Hematopoietic multipotent progenitor cell treated with erythropoietin and hydrocortisone succinate and interleukin-3 and kit ligand, for 4 days (in vitro differentiated cells): ENCODE data around the gene CEBPZ.
"Not testable (repeated sequence)": the region's sequence is repeated elsewhere in the genome, so short reads cannot be mapped to it uniquely, and the experiment has no call there.

ENCODE experiments used
- DNase-seq: peaks from one replicate; pipeline ENCODE4 v3.0.0-alpha.2; 2015

The CEBPZ gene

DNA sequence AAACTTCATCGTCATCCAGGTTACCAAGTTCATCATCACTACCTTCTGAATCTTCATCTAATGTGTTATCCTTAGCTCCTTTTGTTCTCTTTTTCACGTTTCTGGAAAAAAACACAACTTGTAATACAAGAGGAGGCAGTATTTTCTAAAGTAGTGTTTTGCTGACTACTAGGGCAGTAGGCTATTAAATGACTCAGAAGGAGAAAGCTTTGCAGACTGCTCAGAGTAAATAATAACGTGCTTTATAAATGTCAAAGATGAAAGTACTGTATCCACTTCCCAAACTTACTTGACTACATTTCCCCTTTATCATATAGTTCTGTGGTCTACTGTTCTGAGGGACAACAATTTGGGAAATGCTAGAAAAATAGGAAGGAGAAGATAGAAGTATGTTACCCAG, 19.5 kb downstream of the CEBPZ start:
- no peak for DNase-seq

GRCh38 chr2:37211212-37211611, 20.2 kb downstream of the CEBPZ start:
- no peak for DNase-seq

GRCh38 chr2:37206760-37207159, 24.6 kb downstream of the CEBPZ start:
- not testable (repeated sequence) for DNase-seq

DNA sequence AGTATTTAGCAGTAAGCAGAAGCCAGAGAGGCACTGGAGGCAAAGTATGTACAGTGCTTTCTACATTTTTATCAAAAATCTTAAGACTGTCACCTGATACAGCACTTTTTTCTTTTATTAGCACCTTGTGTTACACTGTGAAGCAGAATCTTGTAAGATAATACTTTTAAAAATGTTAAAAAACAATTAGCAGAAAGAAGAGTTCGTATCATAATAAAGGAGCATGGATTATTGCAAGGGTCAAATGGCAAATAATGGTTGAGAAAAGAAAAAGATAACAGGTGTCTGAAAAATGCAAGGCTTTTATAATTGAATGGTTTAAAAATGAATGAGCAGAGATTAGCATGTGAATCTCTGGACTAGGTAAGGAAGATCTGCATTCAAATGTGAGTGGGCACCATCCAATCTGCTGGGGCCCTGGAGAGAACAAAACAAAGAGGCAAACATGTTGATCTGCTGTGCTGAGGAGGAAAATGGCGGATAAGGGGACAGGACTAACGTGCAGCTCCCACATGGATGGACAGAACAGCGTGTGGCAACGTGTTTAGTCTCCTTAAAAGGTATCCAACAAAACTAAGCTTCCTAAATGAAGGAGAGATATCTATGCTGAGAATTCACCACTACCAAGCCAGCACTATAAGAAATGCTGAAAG, 25.6 kb downstream of the CEBPZ start:
- no peak for DNase-seq

DNA sequence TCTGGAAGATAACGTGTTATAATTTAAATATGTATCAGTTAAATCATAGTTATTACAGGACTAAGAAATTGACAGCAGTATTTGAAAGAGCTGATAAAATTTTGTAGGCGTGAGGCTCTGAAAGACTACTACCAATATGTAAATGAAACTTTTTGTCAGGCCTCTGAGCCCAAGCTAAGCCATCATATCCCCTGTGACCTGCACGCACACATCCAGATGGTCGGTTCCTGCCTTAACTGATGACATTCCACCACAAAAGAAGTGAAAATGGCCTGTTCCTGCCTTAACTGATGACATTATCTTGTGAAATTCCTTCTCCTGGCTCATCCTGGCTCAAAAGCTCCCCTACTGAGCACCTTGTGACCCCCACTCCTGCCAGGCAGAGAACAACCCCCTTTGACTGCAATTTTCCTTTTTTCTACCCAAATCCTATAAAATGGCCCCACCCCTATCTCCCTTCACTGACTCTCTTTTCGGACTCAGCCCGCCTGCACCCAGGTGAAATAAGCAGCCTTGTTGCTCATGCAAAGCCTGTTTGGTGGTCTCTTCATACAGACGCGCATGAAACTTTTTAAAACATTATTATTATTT, 26.2 kb downstream of the CEBPZ start:
- not testable (repeated sequence) for DNase-seq

DNA sequence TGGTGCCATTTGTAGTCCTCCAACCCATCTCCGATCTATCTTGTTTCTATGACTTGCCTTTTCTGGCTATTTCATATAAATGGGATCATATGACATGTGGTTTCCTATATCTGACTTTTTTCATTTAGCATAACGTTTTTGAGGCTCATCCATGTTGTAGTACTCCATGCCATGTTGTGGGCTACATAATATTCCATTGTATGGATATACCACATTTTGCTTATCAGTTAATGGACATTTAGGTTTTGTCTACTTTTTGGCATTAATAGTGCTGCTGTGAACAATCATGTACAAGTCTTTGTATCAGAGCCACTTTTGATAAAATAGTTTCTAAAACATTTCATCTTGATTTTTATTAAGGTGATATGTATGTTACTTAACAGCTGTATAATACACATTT, 27.7 kb downstream of the CEBPZ start:
- no peak for DNase-seq

DNA sequence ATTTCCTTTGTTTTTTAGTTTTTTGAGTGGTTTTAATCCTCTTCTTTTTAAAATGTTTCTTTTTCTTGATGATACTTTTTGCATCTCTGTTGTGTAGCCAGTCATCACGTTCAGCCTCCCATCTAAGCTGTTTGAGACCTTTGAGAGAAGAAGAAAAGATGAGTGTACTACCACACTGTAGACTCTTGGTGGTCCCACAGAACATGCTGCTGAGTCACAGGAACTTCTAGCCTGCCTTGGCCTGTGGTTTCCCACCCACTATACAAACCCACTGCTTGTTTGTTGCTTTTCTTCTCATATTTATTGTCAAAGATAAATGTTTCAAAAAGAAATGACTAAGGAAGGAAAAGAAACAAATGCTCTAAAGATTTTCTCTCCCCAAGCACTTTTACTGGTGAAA, 29.6 kb downstream of the CEBPZ start:
- DNase-seq: peak; percentile 76

DNA sequence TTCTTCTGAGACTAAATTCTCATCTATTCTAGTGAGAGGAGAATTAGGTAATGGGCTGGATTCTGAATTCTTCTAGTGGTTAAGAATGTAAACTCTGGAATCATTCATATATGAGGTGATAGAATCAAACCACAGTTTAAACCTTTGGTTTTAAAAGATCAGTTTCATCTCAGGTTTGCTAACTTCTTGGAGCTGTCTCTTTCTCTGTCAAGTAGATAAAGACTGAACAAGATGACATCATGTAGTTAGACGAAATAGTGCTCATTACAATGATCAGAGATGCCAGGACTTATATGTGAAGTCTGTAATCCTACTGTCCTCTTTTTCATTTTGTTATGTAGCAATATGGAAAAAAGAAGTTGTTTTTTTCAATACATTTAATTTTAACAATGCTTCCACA, 30.2 kb downstream of the CEBPZ start:
- DNase-seq: no peak

DNA sequence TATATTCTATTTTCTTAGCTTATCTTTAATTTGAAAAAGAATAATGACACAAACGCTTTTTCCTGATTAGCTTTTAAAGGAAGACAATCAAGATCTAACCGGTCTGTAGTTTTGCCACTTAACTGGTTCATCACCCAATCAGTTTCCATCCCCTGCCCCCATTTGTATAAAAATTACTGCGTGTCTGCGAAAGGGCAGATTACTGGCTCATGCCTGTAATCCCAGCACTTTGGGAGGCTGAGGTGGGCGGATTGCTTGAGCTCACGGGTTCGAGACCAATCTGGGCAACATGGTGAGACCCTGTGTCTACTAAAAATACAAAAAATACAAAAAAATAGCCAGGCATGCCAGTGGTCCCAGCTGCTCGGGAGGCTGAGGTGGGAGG, 32.7 kb downstream of the CEBPZ start:
- no peak for DNase-seq

- peak; percentile 92 for DNase-seq
Observed at GRCh38 chr2:37196320-37197195, 34.8 kb downstream of the CEBPZ start, which contains the start of gene CEBPZOS. CEBPZOS (plus strand) TSS chr2:37196496; CDS start chr2:37199705, 3,209 bp downstream.

DNA sequence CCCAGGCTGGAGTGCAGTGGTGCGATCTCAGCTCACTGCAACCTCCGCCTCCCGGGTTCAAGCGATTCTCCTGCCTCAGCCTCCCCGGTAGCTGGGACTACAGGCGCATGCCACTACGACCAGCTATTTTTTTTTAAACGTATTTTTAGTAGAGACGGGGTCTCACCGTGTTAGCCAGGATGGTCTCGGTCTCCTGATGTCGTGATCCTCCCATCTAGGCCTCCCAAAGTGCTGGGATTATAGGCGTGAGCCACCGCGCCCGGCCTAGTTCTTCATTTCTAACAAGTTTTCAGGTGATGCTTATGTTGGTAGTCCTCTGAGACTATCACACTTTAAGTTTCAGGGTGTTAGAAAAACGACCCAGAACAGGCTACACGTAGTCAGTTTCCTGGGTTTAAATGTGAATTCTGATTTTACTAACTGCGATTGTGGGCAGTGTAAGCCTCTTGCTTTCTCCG, 35.5 kb downstream of the CEBPZ start:
- not testable (repeated sequence) for DNase-seq

DNA sequence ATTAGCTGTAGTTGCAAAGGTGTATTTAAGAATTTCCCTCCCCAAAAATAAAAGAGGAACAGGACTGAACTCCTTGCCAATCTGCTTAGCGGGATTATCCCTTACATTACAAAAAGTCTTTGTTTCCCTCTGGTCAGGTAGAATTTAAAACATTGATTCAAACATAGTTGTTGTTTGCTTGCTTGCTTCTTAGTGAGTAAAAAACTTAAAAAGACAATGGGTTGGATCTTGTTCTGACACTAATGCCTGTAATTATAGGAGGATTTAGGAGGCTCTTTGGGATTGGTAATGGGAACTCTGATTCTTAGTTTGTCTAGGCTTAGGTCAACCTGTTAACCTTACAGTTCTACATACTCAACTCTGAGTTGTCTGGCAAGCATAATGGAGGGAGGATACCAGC, 38.8 kb downstream of the CEBPZ start:
- DNase-seq: no peak

GRCh38 chr2:37191747-37192146, 39.6 kb downstream of the CEBPZ start:
- no peak for DNase-seq

- DNase-seq: no peak
Observed at GRCh38 chr2:37191253-37191652, 40.1 kb downstream of the CEBPZ start.

- DNase-seq: no peak
Observed at GRCh38 chr2:37190290-37190689, 41.1 kb downstream of the CEBPZ start.

- DNase-seq: no peak
Observed at GRCh38 chr2:37189452-37190153, 41.8 kb downstream of the CEBPZ start.

GRCh38 chr2:37188570-37188969, 42.8 kb downstream of the CEBPZ start, which contains the start of gene SULT6B1:
SULT6B1 (minus strand) TSS chr2:37188670; CDS start chr2:37188640, 30 bp downstream.
- DNase-seq: no peak

GRCh38 chr2:37181726-37182684, 49.4 kb downstream of the CEBPZ start:
- no peak for DNase-seq

- no peak for DNase-seq
Observed at GRCh38 chr2:37180640-37181039, 50.8 kb downstream of the CEBPZ start.

DNA sequence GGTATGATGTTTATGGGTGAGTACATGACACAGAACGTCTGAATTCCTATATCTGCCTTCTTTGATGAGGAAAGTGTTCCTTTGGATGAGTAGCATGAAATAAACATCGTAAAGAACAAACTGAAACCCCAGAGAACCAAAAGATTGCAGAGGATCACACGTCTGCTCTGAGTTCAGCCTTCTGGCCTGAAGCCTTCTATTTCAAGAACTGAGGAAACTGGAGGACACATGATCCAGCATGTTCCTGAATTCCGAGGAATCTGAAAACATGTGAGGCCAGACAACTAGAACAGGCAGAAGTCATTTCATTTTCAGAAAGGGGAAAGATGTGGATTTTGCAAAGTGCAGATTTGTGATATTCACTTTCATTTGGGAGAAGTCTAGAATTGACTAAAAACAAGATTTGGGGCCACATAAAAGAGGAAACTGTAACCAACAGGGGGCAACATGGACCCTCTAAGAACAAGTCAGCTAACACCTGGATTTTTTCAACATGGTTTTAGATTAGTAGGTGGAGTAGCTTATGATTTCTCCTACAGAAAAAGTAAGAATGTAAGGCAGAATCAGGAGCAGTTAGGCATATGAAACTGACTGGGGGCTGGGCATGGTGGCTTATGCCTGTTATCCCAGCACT, 51.3 kb downstream of the CEBPZ start:
- no peak for DNase-seq

- no peak for DNase-seq
Observed at GRCh38 chr2:37173741-37174140, 57.7 kb downstream of the CEBPZ start.
